ENCODE data around the gene EEF1AKMT1. TPM values are rescaled to one million over a fixed set of nuclear protein-coding genes. Genes with fewer than 3 reads are reported as not detected.

Gene EEF1AKMT1
- polyA plus RNA-seq, 1 experiment: 5.8 TPM

DNA sequence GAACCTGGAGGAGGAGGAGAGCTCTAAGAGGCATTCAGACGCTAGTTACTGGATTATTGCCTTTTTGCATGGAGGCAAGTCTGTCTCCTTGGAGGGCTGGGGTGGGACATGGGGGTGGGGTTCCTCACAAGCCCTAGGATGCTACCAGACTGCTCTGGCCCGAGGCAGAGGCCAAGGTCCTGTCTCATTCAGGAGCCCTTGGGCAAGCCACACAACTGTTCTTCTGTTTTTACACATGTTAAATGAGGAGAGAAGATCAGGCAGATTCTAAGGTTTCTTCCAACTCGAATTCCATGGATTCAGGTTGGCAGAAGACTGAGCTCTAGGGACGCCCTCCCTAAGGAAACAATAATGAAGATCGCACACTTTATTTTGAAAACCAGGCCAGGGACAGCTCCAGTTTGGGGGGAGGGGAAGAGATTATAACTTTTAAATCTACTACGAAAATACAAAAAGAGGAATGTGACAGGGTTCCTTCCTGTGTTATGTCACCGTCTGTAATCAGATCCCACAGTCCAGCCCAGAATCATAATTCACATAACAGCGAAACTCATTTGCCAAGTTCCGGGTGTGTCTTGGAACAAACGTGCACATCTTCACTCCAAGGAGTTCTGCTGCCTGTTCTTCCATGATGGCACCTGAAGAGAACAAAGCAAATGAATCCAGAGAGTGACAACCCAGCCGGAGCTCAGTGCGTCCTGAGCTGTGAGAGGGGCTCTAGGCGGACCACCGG, 45.0 kb downstream of the EEF1AKMT1 start:
- TF ChIP-seq, protein P1, sequence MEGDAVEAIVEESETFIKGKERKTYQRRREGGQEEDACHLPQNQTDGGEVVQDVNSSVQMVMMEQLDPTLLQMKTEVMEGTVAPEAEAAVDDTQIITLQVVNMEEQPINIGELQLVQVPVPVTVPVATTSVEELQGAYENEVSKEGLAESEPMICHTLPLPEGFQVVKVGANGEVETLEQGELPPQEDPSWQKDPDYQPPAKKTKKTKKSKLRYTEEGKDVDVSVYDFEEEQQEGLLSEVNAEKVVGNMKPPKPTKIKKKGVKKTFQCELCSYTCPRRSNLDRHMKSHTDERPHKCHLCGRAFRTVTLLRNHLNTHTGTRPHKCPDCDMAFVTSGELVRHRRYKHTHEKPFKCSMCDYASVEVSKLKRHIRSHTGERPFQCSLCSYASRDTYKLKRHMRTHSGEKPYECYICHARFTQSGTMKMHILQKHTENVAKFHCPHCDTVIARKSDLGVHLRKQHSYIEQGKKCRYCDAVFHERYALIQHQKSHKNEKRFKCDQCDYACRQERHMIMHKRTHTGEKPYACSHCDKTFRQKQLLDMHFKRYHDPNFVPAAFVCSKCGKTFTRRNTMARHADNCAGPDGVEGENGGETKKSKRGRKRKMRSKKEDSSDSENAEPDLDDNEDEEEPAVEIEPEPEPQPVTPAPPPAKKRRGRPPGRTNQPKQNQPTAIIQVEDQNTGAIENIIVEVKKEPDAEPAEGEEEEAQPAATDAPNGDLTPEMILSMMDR (IDR thresholded peaks at IDR 0.05; ENCODE audit: insufficient read depth, low read depth, low read length): no peak
- no peak for DNase-seq (ENCODE audit: low read depth)
- Histone ChIP-seq H3K27me3 (ENCODE audit: control insufficient read depth, insufficient read depth, low read length) (no peaks in the 10 kb centered on the region), H3K36me3 (ENCODE audit: control insufficient read depth, insufficient read depth, low read length) (no peaks in the 10 kb centered on the region), H3K4me3 (ENCODE audit: low read depth, low read length) (no peak overlapping the region)
- ChIA-PET CTCF (no interaction called here), POLR2A (no interaction called here)

DNA sequence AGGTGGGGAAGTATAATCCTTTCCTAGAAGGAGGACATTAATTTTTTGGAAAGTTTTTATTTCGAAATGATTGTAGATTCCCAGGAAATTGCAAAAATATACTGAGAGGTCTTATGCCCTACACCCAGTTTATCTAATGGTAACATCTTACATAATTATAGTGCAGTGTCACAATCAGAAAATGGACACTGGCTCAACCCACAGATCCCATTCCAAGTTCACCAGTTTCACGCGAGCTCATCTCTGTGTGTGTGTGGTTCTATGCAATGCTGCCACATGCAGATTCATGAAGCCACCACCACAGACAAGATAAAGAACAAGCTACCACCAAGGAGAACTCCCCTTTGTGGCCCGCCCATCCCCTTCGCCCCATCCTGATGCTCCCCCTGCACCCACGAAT, 45.9 kb downstream of the EEF1AKMT1 start:
- H3K4me3 ChIP-seq (ENCODE audit: low read depth, low read length): no peak overlapping the region
- ChIA-PET POLR2A (no interaction called here), CTCF (no interaction called here)
- TF ChIP-seq, protein P1 (IDR thresholded peaks at IDR 0.05; ENCODE audit: insufficient read depth, low read depth, low read length): no peak
- no peaks in the 10 kb centered on the region for H3K36me3 ChIP-seq (ENCODE audit: control insufficient read depth, insufficient read depth, low read length)
- H3K27me3 ChIP-seq (ENCODE audit: control insufficient read depth, insufficient read depth, low read length): no peaks in the 10 kb centered on the region
- no peak for DNase-seq (ENCODE audit: low read depth)

DNA sequence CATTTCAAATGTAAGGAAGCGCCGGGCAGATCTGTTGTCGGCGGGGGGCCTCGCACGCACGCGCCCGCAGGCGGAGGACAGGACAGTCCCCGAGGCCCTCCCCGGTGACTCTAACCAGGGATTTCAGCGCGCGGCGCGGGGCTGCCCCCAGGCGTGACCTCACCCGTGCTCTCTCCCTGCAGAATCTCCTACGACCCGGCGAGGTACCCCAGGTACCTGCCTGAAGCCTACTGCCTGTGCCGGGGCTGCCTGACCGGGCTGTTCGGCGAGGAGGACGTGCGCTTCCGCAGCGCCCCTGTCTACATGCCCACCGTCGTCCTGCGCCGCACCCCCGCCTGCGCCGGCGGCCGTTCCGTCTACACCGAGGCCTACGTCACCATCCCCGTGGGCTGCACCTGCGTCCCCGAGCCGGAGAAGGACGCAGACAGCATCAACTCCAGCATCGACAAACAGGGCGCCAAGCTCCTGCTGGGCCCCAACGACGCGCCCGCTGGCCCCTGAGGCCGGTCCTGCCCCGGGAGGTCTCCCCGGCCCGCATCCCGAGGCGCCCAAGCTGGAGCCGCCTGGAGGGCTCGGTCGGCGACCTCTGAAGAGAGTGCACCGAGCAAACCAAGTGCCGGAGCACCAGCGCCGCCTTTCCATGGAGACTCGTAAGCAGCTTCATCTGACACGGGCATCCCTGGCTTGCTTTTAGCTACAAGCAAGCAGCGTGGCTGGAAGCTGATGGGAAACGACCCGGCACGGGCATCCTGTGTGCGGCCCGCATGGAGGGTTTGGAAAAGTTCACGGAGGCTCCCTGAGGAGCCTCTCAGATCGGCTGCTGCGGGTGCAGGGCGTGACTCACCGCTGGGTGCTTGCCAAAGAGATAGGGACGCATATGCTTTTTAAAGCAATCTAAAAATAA, 52.1 kb downstream of the EEF1AKMT1 start:
- ChIA-PET CTCF (interaction anchor here (0.8 to 3.4 kb wide), 6 partner anchors 8 to 203 kb away, joined by 3 to 23 read pairs (median 3); no protein-coding TSS in a partner anchor), POLR2A (no interaction called here)
- H3K27me3 ChIP-seq (ENCODE audit: control insufficient read depth, insufficient read depth, low read length): peaks cover 1% of the 10 kb centered on the region; the same call in 1 of the 2 replicates
- H3K36me3 ChIP-seq (ENCODE audit: control insufficient read depth, insufficient read depth, low read length): no peaks in the 10 kb centered on the region
- TF ChIP-seq, protein P1 (IDR thresholded peaks at IDR 0.05; ENCODE audit: insufficient read depth, low read depth, low read length): peak; percentile 15; the same call in 1 of the 2 replicates
- H3K4me3 ChIP-seq (ENCODE audit: low read depth, low read length): peak overlapping the region; percentile 31
- DNase-seq (ENCODE audit: low read depth): no peak

DNA sequence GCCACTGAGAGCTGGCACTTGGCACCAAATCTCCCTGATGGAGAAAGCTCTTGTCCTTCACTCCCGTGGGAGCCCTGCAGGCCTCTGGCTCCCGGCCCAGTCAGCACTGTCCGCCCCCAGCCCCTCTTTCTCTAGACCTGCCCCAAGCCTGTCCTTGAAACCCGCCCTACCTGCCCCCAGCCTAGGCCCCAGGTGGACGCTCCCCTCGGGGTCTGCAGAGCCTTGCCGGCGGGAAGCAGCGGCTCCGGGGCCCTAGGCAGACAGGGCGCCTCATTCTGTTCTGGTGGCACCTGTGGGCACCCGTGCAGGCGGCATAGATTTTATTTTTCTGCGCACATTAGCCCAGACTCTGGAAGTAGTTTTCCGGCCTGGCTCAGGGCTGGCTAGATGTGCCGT, 52.7 kb downstream of the EEF1AKMT1 start:
- H3K4me3 ChIP-seq (ENCODE audit: low read depth, low read length): no peak overlapping the region; the same call in 1 of the 2 replicates
- H3K27me3 ChIP-seq (ENCODE audit: control insufficient read depth, insufficient read depth, low read length): peaks cover 3% of the 10 kb centered on the region; the same call in 1 of the 2 replicates
- TF ChIP-seq, protein P1 (IDR thresholded peaks at IDR 0.05; ENCODE audit: insufficient read depth, low read depth, low read length): no peak
- ChIA-PET POLR2A (no interaction called here), CTCF (interaction anchor here (1.2 to 1.3 kb wide), 3 partner anchors 9 to 108 kb away, joined by 3 to 4 read pairs (median 4); no protein-coding TSS in a partner anchor)
- DNase-seq (ENCODE audit: low read depth): no peak
- H3K36me3 ChIP-seq (ENCODE audit: control insufficient read depth, insufficient read depth, low read length): no peaks in the 10 kb centered on the region

DNA sequence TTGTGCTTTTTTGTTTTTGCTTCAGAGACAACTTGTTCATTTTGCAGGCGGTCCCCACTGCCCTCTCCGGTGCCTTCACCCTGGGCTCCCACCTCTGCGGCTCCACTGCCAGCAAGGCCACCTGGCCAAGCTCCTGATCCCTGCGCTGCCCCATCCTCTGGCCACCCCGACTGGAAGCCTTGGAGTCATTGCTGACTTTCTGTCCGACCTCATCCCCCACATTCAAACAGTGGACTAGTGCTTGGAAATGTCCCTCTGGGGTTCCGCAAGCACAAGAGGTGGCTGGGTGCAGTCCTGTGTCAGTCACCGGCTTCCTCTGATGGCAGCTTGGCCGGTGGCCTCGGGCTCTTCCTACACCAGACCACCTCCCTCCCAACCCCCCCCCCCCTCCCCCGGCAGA, 53.3 kb downstream of the EEF1AKMT1 start:
- Histone ChIP-seq H3K27me3 (ENCODE audit: control insufficient read depth, insufficient read depth, low read length) (peaks cover 3% of the 10 kb centered on the region; the same call in 1 of the 2 replicates), H3K36me3 (ENCODE audit: control insufficient read depth, insufficient read depth, low read length) (no peaks in the 10 kb centered on the region), H3K4me3 (ENCODE audit: low read depth, low read length) (no peak overlapping the region)
- ChIA-PET CTCF (interaction anchor here (1.2 kb wide), 1 partner anchor 108 kb away, joined by 4 read pairs; no protein-coding TSS in a partner anchor), POLR2A (no interaction called here)
- DNase-seq (ENCODE audit: low read depth): no peak
- TF ChIP-seq, protein P1 (IDR thresholded peaks at IDR 0.05; ENCODE audit: insufficient read depth, low read depth, low read length): no peak

All from BJ (cell line).